Measurements from ENCODE around the gene KCNE1. TPM values are rescaled to one million over a fixed set of nuclear protein-coding genes. Genes with fewer than 3 reads are reported as not detected.

Gene KCNE1
- total and polyA plus RNA-seq, 4 donors, result 0.23 to 6.0 (median 0.81) TPM

- H3K27ac ChIP-seq (ENCODE audit: low read depth in 1 of 2, low read length in 2 of 2), result peak overlapping the region in 1 of 2 donors; percentile 1
Measured at GRCh38 chr21:34552360-34553098, 40.5 kb upstream of the KCNE1 start.

GRCh38 chr21:34550182-34550799 is 38.3 kb upstream of the KCNE1 start:
- Histone ChIP-seq H3K36me3 (ENCODE audit: control insufficient read depth in 4 of 4, insufficient read depth in 3 of 4, low read depth in 1 of 4, low read length in 3 of 4) (no peaks in the 10 kb centered on the region), H3K4me1 (ENCODE audit: control insufficient read depth in 4 of 4, insufficient read depth in 4 of 4, low read length in 3 of 4) (peaks cover 1 to 8% (median 6%) of the 10 kb centered on the region in 4 donors), H3K27ac (ENCODE audit: low read depth in 1 of 2, low read length in 2 of 2) (no peak overlapping the region), H3K27me3 (ENCODE audit: control insufficient read depth in 4 of 4, insufficient read depth in 4 of 4, low read length in 3 of 4) (no peaks in the 10 kb centered on the region), H3K9ac (ENCODE audit: low read depth in 1 of 2, low read length in 2 of 2) (no peak overlapping the region), H3K9me3 (ENCODE audit: control insufficient read depth in 4 of 4, low read length in 3 of 4) (no peaks in the 10 kb centered on the region), H3K4me3 (ENCODE audit: low read depth in 1 of 3, low read length in 3 of 3) (no peak overlapping the region)
- 75% methylated on average over 2 of the region's 2 CpGs for WGBS
- no peak for DNase-seq (ENCODE audit: low spot score)
- no peak for TF ChIP-seq FOXA1 (IDR thresholded peaks at IDR 0.05)
- no peak for TF ChIP-seq JUND (IDR thresholded peaks at IDR 0.05)
- no peak for TF ChIP-seq EGR1 (IDR thresholded peaks at IDR 0.05; ENCODE audit: low read depth in 2 of 2)
- TF ChIP-seq MAX (IDR thresholded peaks at IDR 0.05), result no peak
- TF ChIP-seq FOXA2 (IDR thresholded peaks at IDR 0.05), result no peak
- TF ChIP-seq TAF1 (conservative IDR thresholded peaks at IDR 0.05), result no peak
- no peak for TF ChIP-seq YY1 (IDR thresholded peaks at IDR 0.05)
- no peak for TF ChIP-seq ZBTB33 (IDR thresholded peaks at IDR 0.05)
- no peak for TF ChIP-seq NR2F2 (IDR thresholded peaks at IDR 0.05)
- no peak for TF ChIP-seq CTCF (IDR thresholded peaks at IDR 0.05; ENCODE audit: low read depth, low read length, missing input control)
- TF ChIP-seq ATF3 (IDR thresholded peaks at IDR 0.05), result no peak
- TF ChIP-seq RXRA (IDR thresholded peaks at IDR 0.05), result no peak
- TF ChIP-seq HNF4G (IDR thresholded peaks at IDR 0.05), result no peak
- no peak for TF ChIP-seq SP1 (IDR thresholded peaks at IDR 0.05)

More at GRCh38 chr21:34552360-34553098, 40.5 kb upstream of the KCNE1 start:
- TF ChIP-seq MAX (IDR thresholded peaks at IDR 0.05), result no peak
- peak in 1 of 2 donors; percentile 21 for TF ChIP-seq RXRA (IDR thresholded peaks at IDR 0.05)
- no peak for TF ChIP-seq FOXA2 (IDR thresholded peaks at IDR 0.05)
- no peak for DNase-seq (ENCODE audit: low spot score)
- H3K36me3 ChIP-seq (ENCODE audit: control insufficient read depth in 4 of 4, insufficient read depth in 3 of 4, low read depth in 1 of 4, low read length in 3 of 4), result no peaks in the 10 kb centered on the region
- no peak overlapping the region for H3K9ac ChIP-seq (ENCODE audit: low read depth in 1 of 2, low read length in 2 of 2)
- no peaks in the 10 kb centered on the region for H3K4me1 ChIP-seq (ENCODE audit: control insufficient read depth in 4 of 4, insufficient read depth in 4 of 4, low read length in 3 of 4)
- no peaks in the 10 kb centered on the region for H3K27me3 ChIP-seq (ENCODE audit: control insufficient read depth in 4 of 4, insufficient read depth in 4 of 4, low read length in 3 of 4)
- 75% methylated on average over 7 of the region's 7 CpGs for WGBS
- H3K4me3 ChIP-seq (ENCODE audit: low read depth in 1 of 3, low read length in 3 of 3), result no peak overlapping the region
- H3K9me3 ChIP-seq (ENCODE audit: control insufficient read depth in 4 of 4, low read length in 3 of 4), result no peaks in the 10 kb centered on the region

Measured in liver (tissue), 9 donors.